ENCODE data around the gene TSPEAR. TPM values are rescaled to one million over a fixed set of nuclear protein-coding genes. Genes with fewer than 3 reads are reported as not detected.

The TSPEAR gene
- total RNA-seq, 1 experiment from 2014 or later, result 2.1 TPM

DNA sequence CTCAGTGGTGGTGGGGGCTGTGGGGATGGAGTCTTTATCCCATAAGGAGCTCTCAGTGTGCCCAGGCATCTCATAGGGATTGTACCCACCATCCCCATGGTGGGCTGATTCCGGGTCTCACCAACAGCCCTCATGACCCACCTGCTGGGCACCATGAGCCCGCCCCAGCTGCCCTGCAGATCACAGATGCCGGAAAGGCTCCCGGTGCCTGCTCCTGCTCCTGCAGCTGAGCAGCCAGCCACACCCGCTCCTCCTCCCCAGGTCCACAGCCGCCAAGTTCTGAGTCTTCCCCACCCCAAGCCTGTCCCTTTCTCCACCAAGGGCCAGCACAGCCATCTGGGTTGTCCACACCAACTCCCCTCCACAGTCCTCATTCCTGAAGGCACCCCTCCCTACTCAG, 15.5 kb upstream of the TSPEAR start:
- CTCF ChIA-PET, result interaction anchor here (1.0 to 1.5 kb wide), 3 partner anchors 22 to 216 kb away, joined by 3 to 6 read pairs (median 3); no protein-coding TSS in a partner anchor
- ATAC-seq (no peak), DNase-seq (ENCODE audit: low spot score) (no peak)
- POLR2A ChIA-PET, result no interaction called here
- Mint-ChIP-seq H3K9me3 (peaks cover 6% of the 10 kb centered on the region), H3K27ac (no peak overlapping the region), H3K4me3 (no peak overlapping the region), H3K36me3 (no peaks in the 10 kb centered on the region), H3K27me3 (ENCODE audit: low read depth) (peaks cover 13% of the 10 kb centered on the region), H3K4me1 (peaks cover 16% of the 10 kb centered on the region)
- TF ChIP-seq SMAD4 (CRISPR knock-in tag; IDR thresholded peaks at IDR 0.05), result no peak
- no peak for TF ChIP-seq ZNF219 (CRISPR knock-in tag; IDR thresholded peaks at IDR 0.05; ENCODE audit: borderline replicate concordance)
- no peak for TF ChIP-seq ZNF423 (CRISPR knock-in tag; IDR thresholded peaks at IDR 0.05)
- TF ChIP-seq MXD4 (CRISPR knock-in tag; IDR thresholded peaks at IDR 0.05; ENCODE audit: borderline replicate concordance), result no peak
- no peak for TF ChIP-seq RELA (CRISPR knock-in tag; IDR thresholded peaks at IDR 0.05; ENCODE audit: borderline replicate concordance)
- no peak for TF ChIP-seq PRRX2 (CRISPR knock-in tag; IDR thresholded peaks at IDR 0.05)
- TF ChIP-seq, protein P1, sequence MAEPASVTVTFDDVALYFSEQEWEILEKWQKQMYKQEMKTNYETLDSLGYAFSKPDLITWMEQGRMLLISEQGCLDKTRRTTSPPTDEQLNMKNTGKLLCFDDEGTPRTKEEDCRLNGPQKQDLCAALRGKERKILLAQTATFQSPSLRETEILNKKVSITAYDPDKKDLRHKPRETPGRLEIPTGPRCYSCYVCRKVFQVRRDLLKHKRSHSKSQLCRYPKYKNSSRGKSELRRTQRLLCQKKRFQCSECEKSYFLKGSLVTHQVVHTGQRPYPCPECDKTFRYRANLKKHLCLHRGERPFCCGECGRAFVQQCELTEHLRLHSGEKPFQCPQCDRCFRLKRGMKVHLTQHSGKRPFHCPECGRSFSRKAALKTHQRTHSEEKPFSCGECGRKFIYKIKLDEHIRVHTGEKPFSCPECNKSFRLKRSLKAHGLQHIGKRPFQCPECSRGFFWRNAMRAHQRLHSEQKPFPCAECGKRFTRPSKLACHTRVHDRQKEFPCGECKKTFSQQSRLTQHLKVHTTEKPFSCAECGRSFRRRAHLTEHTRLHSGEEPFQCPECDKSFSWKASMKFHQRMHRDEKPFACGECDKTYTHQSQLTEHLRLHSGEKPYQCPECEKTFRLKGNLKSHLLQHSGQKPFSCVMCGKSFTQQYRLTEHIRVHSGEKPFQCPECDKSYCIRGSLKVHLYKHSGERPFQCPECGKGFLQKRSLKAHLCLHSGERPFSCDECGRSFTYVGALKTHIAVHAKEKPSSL (CRISPR knock-in tag; conservative IDR thresholded peaks at IDR 0.05), result no peak
- TF ChIP-seq JAZF1 (CRISPR knock-in tag; IDR thresholded peaks at IDR 0.05), result no peak
- no peak for TF ChIP-seq FOXJ3 (CRISPR knock-in tag; IDR thresholded peaks at IDR 0.05; ENCODE audit: borderline replicate concordance)
- TF ChIP-seq FOXK1 (CRISPR knock-in tag; IDR thresholded peaks at IDR 0.05), result no peak
- TF ChIP-seq, protein P2, sequence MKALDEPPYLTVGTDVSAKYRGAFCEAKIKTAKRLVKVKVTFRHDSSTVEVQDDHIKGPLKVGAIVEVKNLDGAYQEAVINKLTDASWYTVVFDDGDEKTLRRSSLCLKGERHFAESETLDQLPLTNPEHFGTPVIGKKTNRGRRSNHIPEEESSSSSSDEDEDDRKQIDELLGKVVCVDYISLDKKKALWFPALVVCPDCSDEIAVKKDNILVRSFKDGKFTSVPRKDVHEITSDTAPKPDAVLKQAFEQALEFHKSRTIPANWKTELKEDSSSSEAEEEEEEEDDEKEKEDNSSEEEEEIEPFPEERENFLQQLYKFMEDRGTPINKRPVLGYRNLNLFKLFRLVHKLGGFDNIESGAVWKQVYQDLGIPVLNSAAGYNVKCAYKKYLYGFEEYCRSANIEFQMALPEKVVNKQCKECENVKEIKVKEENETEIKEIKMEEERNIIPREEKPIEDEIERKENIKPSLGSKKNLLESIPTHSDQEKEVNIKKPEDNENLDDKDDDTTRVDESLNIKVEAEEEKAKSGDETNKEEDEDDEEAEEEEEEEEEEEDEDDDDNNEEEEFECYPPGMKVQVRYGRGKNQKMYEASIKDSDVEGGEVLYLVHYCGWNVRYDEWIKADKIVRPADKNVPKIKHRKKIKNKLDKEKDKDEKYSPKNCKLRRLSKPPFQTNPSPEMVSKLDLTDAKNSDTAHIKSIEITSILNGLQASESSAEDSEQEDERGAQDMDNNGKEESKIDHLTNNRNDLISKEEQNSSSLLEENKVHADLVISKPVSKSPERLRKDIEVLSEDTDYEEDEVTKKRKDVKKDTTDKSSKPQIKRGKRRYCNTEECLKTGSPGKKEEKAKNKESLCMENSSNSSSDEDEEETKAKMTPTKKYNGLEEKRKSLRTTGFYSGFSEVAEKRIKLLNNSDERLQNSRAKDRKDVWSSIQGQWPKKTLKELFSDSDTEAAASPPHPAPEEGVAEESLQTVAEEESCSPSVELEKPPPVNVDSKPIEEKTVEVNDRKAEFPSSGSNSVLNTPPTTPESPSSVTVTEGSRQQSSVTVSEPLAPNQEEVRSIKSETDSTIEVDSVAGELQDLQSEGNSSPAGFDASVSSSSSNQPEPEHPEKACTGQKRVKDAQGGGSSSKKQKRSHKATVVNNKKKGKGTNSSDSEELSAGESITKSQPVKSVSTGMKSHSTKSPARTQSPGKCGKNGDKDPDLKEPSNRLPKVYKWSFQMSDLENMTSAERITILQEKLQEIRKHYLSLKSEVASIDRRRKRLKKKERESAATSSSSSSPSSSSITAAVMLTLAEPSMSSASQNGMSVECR (CRISPR knock-in tag; IDR thresholded peaks at IDR 0.05; ENCODE audit: borderline replicate concordance), result no peak
- TF ChIP-seq GABPB1 (CRISPR knock-in tag; IDR thresholded peaks at IDR 0.05), result no peak

DNA sequence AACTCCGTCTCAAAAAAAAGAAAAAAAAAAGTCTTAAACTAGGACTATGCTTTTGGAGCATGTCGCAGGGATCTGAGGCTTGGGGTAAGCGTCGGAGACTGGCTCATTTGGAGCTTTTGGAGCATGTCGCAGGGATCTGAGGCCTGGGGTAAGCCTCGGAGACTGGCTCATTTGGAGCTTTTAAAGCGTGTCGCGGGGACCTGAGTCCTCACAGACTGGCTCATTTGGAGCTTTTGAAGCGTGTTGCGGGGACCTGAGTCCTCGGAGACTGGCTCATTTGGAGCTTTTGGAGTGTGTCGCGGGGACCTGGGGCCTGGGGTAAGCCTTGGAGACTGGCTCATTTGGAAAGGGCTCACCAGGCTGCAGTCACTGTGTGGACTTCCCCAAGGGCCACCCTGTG, 13.6 kb upstream of the TSPEAR start:
- ChIA-PET POLR2A (interaction anchor here (0.6 kb wide), 1 partner anchor 847 kb away, joined by 6 read pairs; no protein-coding TSS in a partner anchor), CTCF (interaction anchor here (1.1 to 1.3 kb wide), 2 partner anchors 18 to 75 kb away, joined by 3 read pairs; no protein-coding TSS in a partner anchor)
- ATAC-seq (no peak), DNase-seq (ENCODE audit: low spot score) (no peak)
- H3K27ac Mint-ChIP-seq, result no peak overlapping the region
- no peaks in the 10 kb centered on the region for H3K36me3 Mint-ChIP-seq
- H3K4me3 Mint-ChIP-seq, result no peak overlapping the region
- peaks cover 11% of the 10 kb centered on the region for H3K4me1 Mint-ChIP-seq
- peaks cover 13% of the 10 kb centered on the region for H3K27me3 Mint-ChIP-seq (ENCODE audit: low read depth)
- H3K9me3 Mint-ChIP-seq, result no peaks in the 10 kb centered on the region
- TF ChIP-seq, protein P3, sequence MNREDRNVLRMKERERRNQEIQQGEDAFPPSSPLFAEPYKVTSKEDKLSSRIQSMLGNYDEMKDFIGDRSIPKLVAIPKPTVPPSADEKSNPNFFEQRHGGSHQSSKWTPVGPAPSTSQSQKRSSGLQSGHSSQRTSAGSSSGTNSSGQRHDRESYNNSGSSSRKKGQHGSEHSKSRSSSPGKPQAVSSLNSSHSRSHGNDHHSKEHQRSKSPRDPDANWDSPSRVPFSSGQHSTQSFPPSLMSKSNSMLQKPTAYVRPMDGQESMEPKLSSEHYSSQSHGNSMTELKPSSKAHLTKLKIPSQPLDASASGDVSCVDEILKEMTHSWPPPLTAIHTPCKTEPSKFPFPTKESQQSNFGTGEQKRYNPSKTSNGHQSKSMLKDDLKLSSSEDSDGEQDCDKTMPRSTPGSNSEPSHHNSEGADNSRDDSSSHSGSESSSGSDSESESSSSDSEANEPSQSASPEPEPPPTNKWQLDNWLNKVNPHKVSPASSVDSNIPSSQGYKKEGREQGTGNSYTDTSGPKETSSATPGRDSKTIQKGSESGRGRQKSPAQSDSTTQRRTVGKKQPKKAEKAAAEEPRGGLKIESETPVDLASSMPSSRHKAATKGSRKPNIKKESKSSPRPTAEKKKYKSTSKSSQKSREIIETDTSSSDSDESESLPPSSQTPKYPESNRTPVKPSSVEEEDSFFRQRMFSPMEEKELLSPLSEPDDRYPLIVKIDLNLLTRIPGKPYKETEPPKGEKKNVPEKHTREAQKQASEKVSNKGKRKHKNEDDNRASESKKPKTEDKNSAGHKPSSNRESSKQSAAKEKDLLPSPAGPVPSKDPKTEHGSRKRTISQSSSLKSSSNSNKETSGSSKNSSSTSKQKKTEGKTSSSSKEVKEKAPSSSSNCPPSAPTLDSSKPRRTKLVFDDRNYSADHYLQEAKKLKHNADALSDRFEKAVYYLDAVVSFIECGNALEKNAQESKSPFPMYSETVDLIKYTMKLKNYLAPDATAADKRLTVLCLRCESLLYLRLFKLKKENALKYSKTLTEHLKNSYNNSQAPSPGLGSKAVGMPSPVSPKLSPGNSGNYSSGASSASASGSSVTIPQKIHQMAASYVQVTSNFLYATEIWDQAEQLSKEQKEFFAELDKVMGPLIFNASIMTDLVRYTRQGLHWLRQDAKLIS (CRISPR knock-in tag; IDR thresholded peaks at IDR 0.05; ENCODE audit: borderline replicate concordance), result no peak
- TF ChIP-seq KAT7 (CRISPR knock-in tag; IDR thresholded peaks at IDR 0.05; ENCODE audit: borderline replicate concordance) (no peak), NFATC4 (CRISPR knock-in tag; IDR thresholded peaks at IDR 0.05) (no peak), ZNF416 (CRISPR knock-in tag; IDR thresholded peaks at IDR 0.05) (no peak), ETV6 (CRISPR knock-in tag; IDR thresholded peaks at IDR 0.05) (no peak), ZNF232 (CRISPR knock-in tag; IDR thresholded peaks at IDR 0.05) (no peak), ZNF263 (CRISPR knock-in tag; IDR thresholded peaks at IDR 0.05; ENCODE audit: low read depth) (no peak), ZBTB21 (CRISPR knock-in tag; IDR thresholded peaks at IDR 0.05; ENCODE audit: borderline replicate concordance) (no peak), TP53 (CRISPR knock-in tag; IDR thresholded peaks at IDR 0.05) (no peak), CREB1 (CRISPR knock-in tag; IDR thresholded peaks at IDR 0.05) (no peak)
- TF ChIP-seq, protein P4, sequence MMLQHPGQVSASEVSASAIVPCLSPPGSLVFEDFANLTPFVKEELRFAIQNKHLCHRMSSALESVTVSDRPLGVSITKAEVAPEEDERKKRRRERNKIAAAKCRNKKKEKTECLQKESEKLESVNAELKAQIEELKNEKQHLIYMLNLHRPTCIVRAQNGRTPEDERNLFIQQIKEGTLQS (CRISPR knock-in tag; conservative IDR thresholded peaks at IDR 0.05), result no peak
- TF ChIP-seq, protein P5, sequence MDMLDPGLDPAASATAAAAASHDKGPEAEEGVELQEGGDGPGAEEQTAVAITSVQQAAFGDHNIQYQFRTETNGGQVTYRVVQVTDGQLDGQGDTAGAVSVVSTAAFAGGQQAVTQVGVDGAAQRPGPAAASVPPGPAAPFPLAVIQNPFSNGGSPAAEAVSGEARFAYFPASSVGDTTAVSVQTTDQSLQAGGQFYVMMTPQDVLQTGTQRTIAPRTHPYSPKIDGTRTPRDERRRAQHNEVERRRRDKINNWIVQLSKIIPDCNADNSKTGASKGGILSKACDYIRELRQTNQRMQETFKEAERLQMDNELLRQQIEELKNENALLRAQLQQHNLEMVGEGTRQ (CRISPR knock-in tag; IDR thresholded peaks at IDR 0.05), result no peak
